ENCODE measurements around the gene GLRX2. TPM values are rescaled to one million over a fixed set of nuclear protein-coding genes. Genes with fewer than 3 reads are reported as not detected.
"Not testable (repeated sequence)": the region's sequence is repeated elsewhere in the genome, so short reads cannot be mapped to it uniquely, and the experiment has no call there.

GLRX2 gene
- total RNA-seq, 2 donors from 2014 or later: 6.5 to 13.6 TPM

- intact Hi-C loops (cut with DNase I): loop anchor here (5.0 kb wide), 2 partner anchors 43 to 63 kb away; partner anchors contain the start of gene CDC73
- WGBS: under 1% methylated on average over 61 of the region's 74 CpGs
Observed at GRCh38 chr1:193059282-193060114, 45.7 kb downstream of the GLRX2 start, which contains the start of the genes RO60 and UCHL5. Gene RO60, plus strand, starts transcription at chr1:193059612. Its CDS starts 9,443 bp downstream, at chr1:193069055. Gene UCHL5, minus strand, starts transcription at chr1:193059360. Its CDS starts 100 bp downstream, at chr1:193059260.

GRCh38 chr1:193058529-193059281 lies 46.5 kb downstream of the GLRX2 start:
- TF ChIP-seq POLR2A (IDR thresholded peaks at IDR 0.05) (no peak), POLR2AphosphoS5 (IDR thresholded peaks at IDR 0.05) (no peak)
- TF ChIP-seq, protein P1, sequence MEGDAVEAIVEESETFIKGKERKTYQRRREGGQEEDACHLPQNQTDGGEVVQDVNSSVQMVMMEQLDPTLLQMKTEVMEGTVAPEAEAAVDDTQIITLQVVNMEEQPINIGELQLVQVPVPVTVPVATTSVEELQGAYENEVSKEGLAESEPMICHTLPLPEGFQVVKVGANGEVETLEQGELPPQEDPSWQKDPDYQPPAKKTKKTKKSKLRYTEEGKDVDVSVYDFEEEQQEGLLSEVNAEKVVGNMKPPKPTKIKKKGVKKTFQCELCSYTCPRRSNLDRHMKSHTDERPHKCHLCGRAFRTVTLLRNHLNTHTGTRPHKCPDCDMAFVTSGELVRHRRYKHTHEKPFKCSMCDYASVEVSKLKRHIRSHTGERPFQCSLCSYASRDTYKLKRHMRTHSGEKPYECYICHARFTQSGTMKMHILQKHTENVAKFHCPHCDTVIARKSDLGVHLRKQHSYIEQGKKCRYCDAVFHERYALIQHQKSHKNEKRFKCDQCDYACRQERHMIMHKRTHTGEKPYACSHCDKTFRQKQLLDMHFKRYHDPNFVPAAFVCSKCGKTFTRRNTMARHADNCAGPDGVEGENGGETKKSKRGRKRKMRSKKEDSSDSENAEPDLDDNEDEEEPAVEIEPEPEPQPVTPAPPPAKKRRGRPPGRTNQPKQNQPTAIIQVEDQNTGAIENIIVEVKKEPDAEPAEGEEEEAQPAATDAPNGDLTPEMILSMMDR (IDR thresholded peaks at IDR 0.05): no peak
- intact Hi-C loops (cut with DNase I): no loop called here
- 1% methylated on average over 37 of the region's 37 CpGs for WGBS

More at GRCh38 chr1:193059282-193060114, 45.7 kb downstream of the GLRX2 start, which contains the start of the genes RO60 and UCHL5:
- Histone ChIP-seq H3K36me3 (no peaks in the 10 kb centered on the region), H3K27ac (peak within 1 kb of the TSS; percentile 95 to 98), H3K4me1 (replicated peaks) (no peaks in the 10 kb centered on the region), H3K4me3 (peak within 1 kb of the TSS; percentile 77 to 81), H3K9me3 (no peaks in the 10 kb centered on the region), H3K27me3 (replicated peaks; ENCODE audit: insufficient read depth) (no peaks in the 10 kb centered on the region)
- peak; percentile 96 for DNase-seq (ENCODE audit: low spot score)
- TF ChIP-seq, protein P1 (IDR thresholded peaks at IDR 0.05): peak in 2 of 4 experiments; percentile 24 to 39
- peak; percentile 99 for TF ChIP-seq POLR2AphosphoS5 (IDR thresholded peaks at IDR 0.05)
- TF ChIP-seq POLR2A (IDR thresholded peaks at IDR 0.05): peak; percentile 81

GRCh38 chr1:193054169-193054675 lies 51.0 kb downstream of the GLRX2 start:
- no peak overlapping the region for H3K27ac ChIP-seq
- no peaks in the 10 kb centered on the region for H3K4me1 ChIP-seq (replicated peaks)
- no peaks in the 10 kb centered on the region for H3K9me3 ChIP-seq
- H3K36me3 ChIP-seq: no peaks in the 10 kb centered on the region
- no peak overlapping the region for H3K4me3 ChIP-seq
- TF ChIP-seq POLR2A (IDR thresholded peaks at IDR 0.05) (no peak), POLR2AphosphoS5 (IDR thresholded peaks at IDR 0.05) (no peak)
- TF ChIP-seq, protein P1 (IDR thresholded peaks at IDR 0.05): no peak
- no peak for DNase-seq (ENCODE audit: low spot score)
- intact Hi-C loops (cut with DNase I): no loop called here
- H3K27me3 ChIP-seq (replicated peaks; ENCODE audit: insufficient read depth): no peaks in the 10 kb centered on the region
- 84% methylated on average over 4 of the region's 4 CpGs for WGBS

More at GRCh38 chr1:193058529-193059281, 46.5 kb downstream of the GLRX2 start:
- no peaks in the 10 kb centered on the region for H3K27me3 ChIP-seq (replicated peaks; ENCODE audit: insufficient read depth)
- peak overlapping the region; percentile 77 to 81 for H3K4me3 ChIP-seq
- H3K27ac ChIP-seq: peak overlapping the region; percentile 95 to 98
- peak; percentile 8 for DNase-seq (ENCODE audit: low spot score)
- H3K9me3 ChIP-seq: no peaks in the 10 kb centered on the region
- H3K36me3 ChIP-seq: no peaks in the 10 kb centered on the region
- H3K4me1 ChIP-seq (replicated peaks): no peaks in the 10 kb centered on the region

DNA sequence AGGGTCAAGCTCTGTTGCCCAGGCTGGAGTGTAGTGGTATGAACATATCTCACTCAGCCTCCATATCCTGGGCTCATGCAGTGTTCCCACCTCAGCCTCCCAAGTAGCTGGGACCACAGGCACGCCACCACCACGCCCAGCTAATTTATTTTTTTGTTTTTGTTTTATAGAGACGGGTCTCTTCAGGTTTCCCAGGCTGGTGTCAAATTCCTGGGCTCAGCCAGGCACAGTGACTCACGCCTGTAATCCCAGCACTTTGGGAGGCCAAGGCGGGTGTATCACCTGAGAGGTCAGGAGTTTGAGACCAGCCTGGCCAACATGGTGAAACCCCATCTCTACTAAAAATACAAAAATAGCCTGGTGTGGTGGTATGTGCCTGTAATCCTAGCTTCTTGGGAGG lies 56.3 kb downstream of the GLRX2 start:
- H3K36me3 ChIP-seq: not testable (repeated sequence)
- WGBS: 96% methylated on average over 5 of the region's 5 CpGs

More for the DNA sequence above, 56.3 kb downstream of the GLRX2 start:
- H3K4me1 ChIP-seq (replicated peaks); H3K27ac ChIP-seq; DNase-seq (ENCODE audit: low spot score); intact Hi-C loops (cut with DNase I); H3K4me3 ChIP-seq; H3K9me3 ChIP-seq; H3K27me3 ChIP-seq (replicated peaks; ENCODE audit: insufficient read depth): not testable (repeated sequence)

MicroRNAs encoded within 50 kb of the gene (microRNA counts, 767-probe panel; counts per million panel counts)
- 0 to 431 counts per million in 2 donors for microRNA hsa-miR-1278

Small RNA genes within 50 kb of the gene (microRNA-seq; reads per million reads assigned to microRNA genes)
- gene MIR1278: not detected

Small RNA genes within 50 kb of the gene (small RNA-seq; reads per million reads assigned to genes)
- 0 reads per million in 2 donors for gene MIR1278
- 0 reads per million in 2 donors for gene SCARNA18B

Other genes starting within 250 kb of the GLRX2 start
- gene UCHL5, start 46.1 kb downstream of the GLRX2 start, total RNA-seq: 10 to 100 TPM; 28.7 to 36.9 TPM
- gene RO60, start 45.8 kb downstream of the GLRX2 start, total RNA-seq: 10 to 100 TPM; 92.8 to 93.8 TPM
- 10 to 100 TPM; 36.2 to 48.0 TPM for gene CDC73, start 16.6 kb upstream of the GLRX2 start, total RNA-seq
- 1 to 10 TPM; 3.5 to 5.2 TPM for gene B3GALT2, start 81.2 kb upstream of the GLRX2 start, total RNA-seq

All from prostate gland (tissue), 2 donors.